H1 (cell line): ENCODE data around the gene PBXIP1. TPM values are rescaled to one million over a fixed set of nuclear protein-coding genes. Genes with fewer than 3 reads are reported as not detected.
"Not testable (repeated sequence)": the region's sequence is repeated elsewhere in the genome, so short reads cannot be mapped to it uniquely, and the experiment has no call there.

ENCODE experiments used
- CTCF ChIA-PET: fragments of 300-600 bp; sonication (Branson Sonifier 250); formaldehyde crosslinking; loops from one replicate; lab custom pipeline; 2021; ENCODE audit not compliant: partially characterized antibody; lab: Charles Lee
- POLR2A ChIA-PET: fragments of 300-600 bp; sonication (Branson Sonifier 250); formaldehyde crosslinking; loops from one replicate; lab custom pipeline; 2021; ENCODE audit warnings: inconsistent platforms; ENCODE audit not compliant: partially characterized antibody; lab: Charles Lee
- DNase-seq, 2 experiments: peaks; one replicate each; pipeline versions ENCODE4 v3.0.0 to v3.0.0-alpha.2; 2010 to 2022; ENCODE audit warnings: low spot score in 2 of 2, low read depth in 1 of 2, mixed read lengths in 1 of 2
- FAIRE-seq: peaks from 2 replicates; lab custom pipeline; 2011; peaks lifted over from hg19 to GRCh38; lab: Jason Lieb, UNC
- H2AFZ ChIP-seq: 2 replicates; pipeline ENCODE4 v1.8.1; 2012; ENCODE audit warnings: low read length, inconsistent platforms
- H2AK5ac ChIP-seq: 2 replicates; pipeline ENCODE4 v1.6.1; 2013; ENCODE audit warnings: low read depth, low read length
- H2BK120ac ChIP-seq: replicated peaks from 2 replicates; pipeline ENCODE3; 2013; ENCODE audit warnings: low read depth, low read length, inconsistent platforms
- H2BK12ac ChIP-seq: 2 replicates; pipeline ENCODE4 v1.6.1; 2013; ENCODE audit warnings: low read depth, low read length
- H2BK15ac ChIP-seq: 2 replicates; pipeline ENCODE4 v1.6.1; 2013; ENCODE audit warnings: low read length
- H2BK20ac ChIP-seq: 2 replicates; pipeline ENCODE4 v1.6.1; 2013; ENCODE audit warnings: low read length
- H2BK5ac ChIP-seq: 2 replicates; pipeline ENCODE4 v1.6.1; 2013; ENCODE audit warnings: low read depth, low read length
- H3K14ac ChIP-seq: 2 replicates; pipeline ENCODE4 v1.6.1; 2013; ENCODE audit warnings: inconsistent platforms; ENCODE audit not compliant: insufficient read length
- H3K18ac ChIP-seq: 2 replicates; pipeline ENCODE4 v1.6.1; 2013; ENCODE audit warnings: low read length; ENCODE audit errors: extremely low read depth
- H3K23ac ChIP-seq: 2 replicates; pipeline ENCODE4 v1.6.1; 2013; ENCODE audit warnings: inconsistent platforms; ENCODE audit not compliant: insufficient read length
- H3K23me2 ChIP-seq: 2 replicates; pipeline ENCODE4 v1.6.1; 2013; ENCODE audit warnings: low read depth, low read length
- H3K27ac ChIP-seq: 2 replicates; pipeline ENCODE4 v1.6.1; 2011; ENCODE audit warnings: low read depth, low read length, inconsistent platforms
- H3K27me3 ChIP-seq, 4 experiments: replicated peaks in 1 of 4; 1 replicate in 1 of 4; 2 replicates in 3 of 4; pipeline versions ENCODE4 v1.6.1 to v1.8.1; 2011 to 2013; ENCODE audit warnings: low read length in 3 of 4, mild to moderate bottlenecking in 3 of 4, inconsistent platforms in 2 of 4, mixed read lengths in 2 of 4, moderate library complexity in 1 of 4; ENCODE audit not compliant: control insufficient read depth in 3 of 4, insufficient read depth in 3 of 4; ENCODE audit errors: extremely low read depth in 1 of 4
- H3K36me3 ChIP-seq, 4 experiments: 2 replicates each; pipeline versions ENCODE4 v1.6.1 to v1.8.1; 2011 to 2013; ENCODE audit warnings: mild to moderate bottlenecking in 4 of 4, low read length in 3 of 4, moderate library complexity in 2 of 4, control low read depth in 1 of 4, inconsistent platforms in 1 of 4; ENCODE audit not compliant: insufficient read depth in 4 of 4, control insufficient read depth in 2 of 4
- H3K4ac ChIP-seq: replicated peaks from 2 replicates; pipeline ENCODE3; 2013; ENCODE audit warnings: low read length, low read depth, mixed read lengths, inconsistent platforms; ENCODE audit not compliant: insufficient read length
- H3K4me1 ChIP-seq, 4 experiments: replicated peaks in 1 of 4; 1 replicate in 1 of 4; 2 replicates in 3 of 4; pipeline versions ENCODE4 v1.6.1 to v1.8.1; 2011 to 2013; ENCODE audit warnings: low read length in 3 of 4, inconsistent platforms in 2 of 4, mixed read lengths in 1 of 4; ENCODE audit not compliant: insufficient read depth in 4 of 4, control insufficient read depth in 3 of 4
- H3K4me2 ChIP-seq, 2 experiments: 2 replicates each; pipeline versions ENCODE4 v1.6.1 to v1.8.1; 2011 to 2013; ENCODE audit warnings: low read depth in 2 of 2, low read length in 2 of 2, control low read depth in 1 of 2, inconsistent platforms in 1 of 2, mild to moderate bottlenecking in 1 of 2; ENCODE audit not compliant: insufficient read depth in 1 of 2
- H3K4me3 ChIP-seq, 4 experiments: fragments of 200-600, 300-600 bp in 1 of 4; sonication (generic), shearing (Covaris generic), sonication (Bioruptor Twin) in 1 of 4; 2 replicates each; pipeline versions ENCODE4 v1.5.1 to v1.8.1; 2011 to 2016; ENCODE audit warnings: low read length in 4 of 4, low read depth in 3 of 4, control low read depth in 2 of 4, inconsistent platforms in 2 of 4, mild to moderate bottlenecking in 2 of 4, mixed read lengths in 1 of 4, moderate library complexity in 1 of 4; ENCODE audit not compliant: insufficient read depth in 2 of 4; ENCODE audit errors: extremely low read depth in 1 of 4
- H3K56ac ChIP-seq: replicated peaks from 2 replicates; pipeline ENCODE3; 2013; ENCODE audit warnings: low read depth, mild to moderate bottlenecking, mixed read lengths, low read length, inconsistent platforms; ENCODE audit not compliant: insufficient read length
- H3K79me1 ChIP-seq: 2 replicates; pipeline ENCODE4 v1.6.1; 2013; ENCODE audit warnings: low read depth, low read length, control low read depth
- H3K79me2 ChIP-seq, 2 experiments: 2 replicates each; pipeline versions ENCODE4 v1.6.1 to v1.8.1; 2012 to 2013; ENCODE audit warnings: low read length in 2 of 2, mild to moderate bottlenecking in 2 of 2, inconsistent platforms in 1 of 2; ENCODE audit not compliant: insufficient read depth in 2 of 2, control insufficient read depth in 1 of 2
- H3K9ac ChIP-seq, 4 experiments: replicated peaks in 1 of 4; 1 replicate in 1 of 4; 2 replicates in 3 of 4; pipeline versions ENCODE4 v1.6.1 to v1.8.1; 2011 to 2013; ENCODE audit warnings: low read depth in 3 of 4, low read length in 3 of 4, control low read depth in 2 of 4, mild to moderate bottlenecking in 2 of 4, moderate library complexity in 2 of 4, inconsistent platforms in 1 of 4; ENCODE audit errors: extremely low read depth in 1 of 4
- H3K9me3 ChIP-seq, 2 experiments: 2 replicates each; pipeline versions ENCODE4 v1.6.1 to v1.8.1; 2012 to 2013; ENCODE audit warnings: mild to moderate bottlenecking in 2 of 2, moderate library complexity in 2 of 2, control low read depth in 1 of 2, inconsistent platforms in 1 of 2, low read depth in 1 of 2, low read length in 1 of 2, mixed read lengths in 1 of 2; ENCODE audit not compliant: insufficient read depth in 2 of 2
- H4K20me1 ChIP-seq, 2 experiments: replicated peaks in 1 of 2; 2 replicates each; pipeline versions ENCODE3 to v1.8.1; 2011 to 2013; ENCODE audit warnings: inconsistent platforms in 2 of 2, low read length in 2 of 2, mild to moderate bottlenecking in 1 of 2; ENCODE audit not compliant: insufficient read depth in 2 of 2, control insufficient read depth in 1 of 2
- H4K5ac ChIP-seq: 2 replicates; pipeline ENCODE4 v1.6.1; 2013; ENCODE audit warnings: low read length, low read depth, mixed read lengths, inconsistent platforms; ENCODE audit not compliant: insufficient read length
- H4K8ac ChIP-seq: 2 replicates; pipeline ENCODE4 v1.8.0; 2013; ENCODE audit warnings: mild to moderate bottlenecking, moderate library complexity, low read length, inconsistent platforms; ENCODE audit not compliant: insufficient read depth; ENCODE audit errors: extremely low read depth
- H4K91ac ChIP-seq: replicated peaks from 2 replicates; pipeline ENCODE3; 2013; ENCODE audit warnings: low read length, mixed read lengths, inconsistent platforms; ENCODE audit not compliant: insufficient read length
- RAD21 ChIP-seq, 2 experiments: IDR thresholded peaks in 1 of 2; conservative IDR thresholded peaks in 1 of 2; 2 replicates each; pipeline ENCODE4 v1.6.1; 2011; ENCODE audit warnings: low read depth in 2 of 2, low read length in 2 of 2, improper control_type of control experiment in 1 of 2, inconsistent platforms in 1 of 2, mild to moderate bottlenecking in 1 of 2, moderate library complexity in 1 of 2
- WGBS, 2 experiments: shearing (Covaris generic) in 1 of 2; methylation state at CpG; one replicate each; pipeline versions ENCODE4 v1.1.6 to v1.1.7; 2013 to 2015; ENCODE audit warnings: low lambda C conversion rate in 2 of 2, mixed read lengths in 2 of 2, inconsistent platforms in 1 of 2, low coverage in 1 of 2, missing lambda C conversion rate in 1 of 2; ENCODE audit not compliant: insufficient replicate concordance in 2 of 2, insufficient coverage in 1 of 2, insufficient read length in 1 of 2; ENCODE audit errors: extremely low coverage in 1 of 2, missing lambda C conversion rate in 1 of 2; 5-methylcytosine and 5-hydroxymethylcytosine counted together
- polyA plus RNA-seq, 7 experiments: library from polyadenylated mRNA; depleted of rRNA in 3 of 7; stranded (reverse) in 5 of 7; unstranded in 2 of 7; fragments of >200 nt in 5 of 7; fragments of 200-250 nt in 2 of 7; gene quantifications; 1 replicate in 5 of 7; 2 replicates in 1 of 7; 4 replicates in 1 of 7; pipeline versions ENCODE4 v1.2.1 to v1.2.3, GENCODE V29; 2011 to 2013; ENCODE audit warnings: missing spikeins in 2 of 7, mixed read lengths in 2 of 7
- total RNA-seq: library from RNA; stranded (reverse); fragmentation: NEBNext Ultra II Directional; extraction: Animal tissue kit (Norgen Biotek cat#: 25700); gene quantifications from 2 replicates; pipeline ENCODE4 v1.2.1, GENCODE V29; 2021
- TF ChIP-seq, protein P1 (sequence below), 3 experiments: IDR thresholded peaks; 1 replicate in 2 of 3; 2 replicates in 1 of 3; pipeline versions ENCODE4 v1.5.1 to v1.6.1; 2011; ENCODE audit warnings: low read length in 3 of 3, mild to moderate bottlenecking in 3 of 3, inconsistent platforms in 2 of 3, low read depth in 1 of 3, moderate library complexity in 1 of 3; ENCODE audit not compliant: insufficient read depth in 1 of 3; ENCODE audit errors: control extremely low read depth in 1 of 3

Gene PBXIP1
- total and polyA plus RNA-seq, 2 of the 8 experiments (the other 6 are each of a cell fraction or from before 2014, with no cell fraction given) = 12.0 to 19.8 TPM

DNA sequence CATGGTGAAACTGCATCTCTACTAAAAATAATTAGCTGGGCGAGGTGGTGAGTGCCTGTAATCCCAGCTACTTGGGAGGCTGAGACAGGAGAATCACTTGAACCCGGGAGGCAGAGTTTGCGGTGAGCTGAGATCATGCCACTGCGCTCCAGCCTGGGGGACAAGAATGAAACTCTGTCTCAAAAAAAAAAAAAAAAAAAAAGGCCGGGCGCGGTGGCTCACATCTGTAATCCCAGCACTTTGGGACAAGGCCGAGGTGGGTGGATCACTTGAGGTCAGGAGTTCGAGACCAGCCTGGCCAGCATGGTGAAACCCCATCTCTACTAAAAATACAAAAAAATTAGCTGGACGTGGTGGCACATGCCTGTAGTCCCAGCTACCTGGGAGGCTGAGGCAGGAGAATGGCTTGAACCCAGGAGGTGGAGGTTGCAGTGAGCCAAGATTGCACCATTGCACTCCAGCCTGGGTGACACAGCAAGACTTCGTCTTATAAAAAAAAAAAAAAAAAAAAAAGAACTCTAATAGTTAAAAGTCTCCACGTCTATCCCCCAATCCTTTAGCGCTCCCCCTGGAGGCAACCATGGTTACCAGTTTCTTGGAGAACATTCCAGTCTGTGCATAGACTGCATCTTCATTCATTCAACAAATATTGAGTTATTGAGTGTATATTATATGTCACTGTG is 39.5 kb upstream of the PBXIP1 start:
- H2BK5ac ChIP-seq, H2AK5ac ChIP-seq, H3K4me1 ChIP-seq, H4K91ac ChIP-seq, H3K4me2 ChIP-seq, H3K23me2 ChIP-seq, H2BK120ac ChIP-seq, H3K18ac ChIP-seq, H3K79me2 ChIP-seq, H3K27me3 ChIP-seq, H2BK15ac ChIP-seq, H4K5ac ChIP-seq, H3K27ac ChIP-seq, H3K9me3 ChIP-seq, H4K20me1 ChIP-seq, H2BK12ac ChIP-seq, FAIRE-seq, H2BK20ac ChIP-seq, H3K79me1 ChIP-seq, H3K14ac ChIP-seq, H2AFZ ChIP-seq, H3K4ac ChIP-seq, H4K8ac ChIP-seq, H3K23ac ChIP-seq, DNase-seq, H3K36me3 ChIP-seq, H3K56ac ChIP-seq, H3K9ac ChIP-seq, H3K4me3 ChIP-seq: not testable (repeated sequence)
- 67% methylated on average over 10 of the region's 13 CpGs; no CpG with 5 or more reads in 1 of the 2 experiments for WGBS, 2 experiments
- CTCF ChIA-PET = interaction anchor here (0.6 to 14.0 kb wide), 20 partner anchors 9 to 143 kb away, joined by 3 to 334 read pairs (median 4); partner anchors contain the start of genes CKS1B, EFNA4, FLAD1 and PBXIP1
- POLR2A ChIA-PET = interaction anchor here (0.6 to 42.8 kb wide), 10 partner anchors 13 to 126 kb away, joined by 3 to 702 read pairs (median 4); partner anchors contain the start of genes CKS1B, FLAD1, PBXIP1 and PMVK
- TF ChIP-seq, protein P1, sequence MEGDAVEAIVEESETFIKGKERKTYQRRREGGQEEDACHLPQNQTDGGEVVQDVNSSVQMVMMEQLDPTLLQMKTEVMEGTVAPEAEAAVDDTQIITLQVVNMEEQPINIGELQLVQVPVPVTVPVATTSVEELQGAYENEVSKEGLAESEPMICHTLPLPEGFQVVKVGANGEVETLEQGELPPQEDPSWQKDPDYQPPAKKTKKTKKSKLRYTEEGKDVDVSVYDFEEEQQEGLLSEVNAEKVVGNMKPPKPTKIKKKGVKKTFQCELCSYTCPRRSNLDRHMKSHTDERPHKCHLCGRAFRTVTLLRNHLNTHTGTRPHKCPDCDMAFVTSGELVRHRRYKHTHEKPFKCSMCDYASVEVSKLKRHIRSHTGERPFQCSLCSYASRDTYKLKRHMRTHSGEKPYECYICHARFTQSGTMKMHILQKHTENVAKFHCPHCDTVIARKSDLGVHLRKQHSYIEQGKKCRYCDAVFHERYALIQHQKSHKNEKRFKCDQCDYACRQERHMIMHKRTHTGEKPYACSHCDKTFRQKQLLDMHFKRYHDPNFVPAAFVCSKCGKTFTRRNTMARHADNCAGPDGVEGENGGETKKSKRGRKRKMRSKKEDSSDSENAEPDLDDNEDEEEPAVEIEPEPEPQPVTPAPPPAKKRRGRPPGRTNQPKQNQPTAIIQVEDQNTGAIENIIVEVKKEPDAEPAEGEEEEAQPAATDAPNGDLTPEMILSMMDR (IDR thresholded peaks at IDR 0.05; ENCODE audit: control extremely low read depth in 1 of 3, insufficient read depth in 1 of 3, low read depth in 1 of 3, low read length in 3 of 3) = peak in 2 of 3 experiments; percentile 41 to 43; a peak in 3 of 4 replicates
- peak in 1 of 2 experiments; percentile 20; a peak in 1 of 4 replicates for TF ChIP-seq RAD21 (IDR thresholded peaks at IDR 0.05 in 1 of 2, conservative IDR thresholded peaks at IDR 0.05 in 1 of 2; ENCODE audit: low read depth in 2 of 2, low read length in 2 of 2)
- TF ChIP-seq, all 59 proteins: peak for 2; not testable (repeated sequence) for 57
